ENCODE data around the gene TMEM53.

DNA sequence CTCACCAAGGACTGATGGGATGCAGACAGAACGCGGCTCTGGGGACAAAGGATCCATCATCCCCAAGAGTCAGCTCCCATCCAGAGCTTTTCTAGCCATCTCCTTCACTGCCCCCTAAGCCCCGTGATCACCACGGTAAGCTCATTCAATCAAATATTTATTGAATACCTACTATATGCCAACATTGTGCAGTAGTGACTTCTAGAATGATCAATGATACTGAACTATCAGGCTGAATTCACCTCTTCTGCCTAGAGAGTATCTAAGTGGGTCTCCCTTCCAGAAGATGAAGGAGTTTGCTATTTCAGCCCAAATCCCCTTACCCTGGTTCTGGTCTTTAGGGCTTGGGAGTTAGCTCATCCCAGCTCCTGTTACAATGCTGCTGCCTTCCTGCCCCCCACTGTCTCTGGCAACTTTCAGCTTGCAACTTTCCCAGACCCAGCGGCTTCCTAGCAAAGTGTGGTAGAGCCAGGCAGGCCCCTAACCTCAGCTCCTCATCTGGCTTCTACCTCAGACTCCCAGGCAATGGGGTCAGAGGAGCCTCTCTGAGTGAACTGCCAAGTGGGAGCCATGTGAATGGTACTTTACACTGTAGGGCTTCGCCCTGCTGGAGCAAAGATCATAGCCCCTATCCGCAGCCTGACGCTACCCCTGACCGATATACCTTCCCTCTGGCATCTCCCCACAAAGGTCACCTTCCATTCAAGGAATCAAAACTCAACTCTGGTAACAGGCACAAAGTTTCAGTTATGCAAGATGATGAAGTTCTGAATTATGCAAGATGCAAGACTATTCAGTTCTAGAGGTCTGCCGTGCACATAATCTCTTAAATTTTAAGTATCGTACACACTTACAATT lies 20.9 kb downstream of the TMEM53 start:
- TF ChIP-seq, protein P1, sequence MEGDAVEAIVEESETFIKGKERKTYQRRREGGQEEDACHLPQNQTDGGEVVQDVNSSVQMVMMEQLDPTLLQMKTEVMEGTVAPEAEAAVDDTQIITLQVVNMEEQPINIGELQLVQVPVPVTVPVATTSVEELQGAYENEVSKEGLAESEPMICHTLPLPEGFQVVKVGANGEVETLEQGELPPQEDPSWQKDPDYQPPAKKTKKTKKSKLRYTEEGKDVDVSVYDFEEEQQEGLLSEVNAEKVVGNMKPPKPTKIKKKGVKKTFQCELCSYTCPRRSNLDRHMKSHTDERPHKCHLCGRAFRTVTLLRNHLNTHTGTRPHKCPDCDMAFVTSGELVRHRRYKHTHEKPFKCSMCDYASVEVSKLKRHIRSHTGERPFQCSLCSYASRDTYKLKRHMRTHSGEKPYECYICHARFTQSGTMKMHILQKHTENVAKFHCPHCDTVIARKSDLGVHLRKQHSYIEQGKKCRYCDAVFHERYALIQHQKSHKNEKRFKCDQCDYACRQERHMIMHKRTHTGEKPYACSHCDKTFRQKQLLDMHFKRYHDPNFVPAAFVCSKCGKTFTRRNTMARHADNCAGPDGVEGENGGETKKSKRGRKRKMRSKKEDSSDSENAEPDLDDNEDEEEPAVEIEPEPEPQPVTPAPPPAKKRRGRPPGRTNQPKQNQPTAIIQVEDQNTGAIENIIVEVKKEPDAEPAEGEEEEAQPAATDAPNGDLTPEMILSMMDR (IDR thresholded peaks at IDR 0.05; ENCODE audit: insufficient read depth, low read length, poor library complexity, severe bottlenecking), result no peak
- no peak for TF ChIP-seq EZH2phosphoT487 (conservative IDR thresholded peaks at IDR 0.05; ENCODE audit: low read length)

Data from SU-DHL-6 (cell line).